Heart left ventricle (tissue), 16 donors: ENCODE results near the gene TNNC1. TPM values are rescaled to one million over a fixed set of nuclear protein-coding genes. Genes with fewer than 3 reads are reported as not detected.

Source experiments
- ATAC-seq, 4 donors: fragments of 200-7000 bp; cut with Tn5 transposase; one replicate each; pipeline ENCODE4 v1.9.1; 2020 to 2022; ENCODE audit warnings: moderate library complexity in 4 of 4, mild to moderate bottlenecking in 3 of 4, moderate number of reproducible peaks in 1 of 4
- DNase-seq, 5 donors: peaks; one replicate each; pipeline ENCODE4 v3.0.0-alpha.2; 2020
- H3K27ac ChIP-seq, 12 donors: fragments of 200-600 bp; sonication (generic) in 4 of 12; one replicate each; pipeline versions ENCODE4 v1.5.0 to v1.8.0; 2016 to 2022; ENCODE audit warnings: mild to moderate bottlenecking in 2 of 12
- H3K27me3 ChIP-seq, 9 donors: fragments of 200-600 bp; sonication (generic) in 2 of 9; one replicate each; pipeline versions ENCODE4 v1.5.1 to v1.8.0; 2016 to 2022; ENCODE audit warnings: mild to moderate bottlenecking in 3 of 9
- H3K36me3 ChIP-seq, 9 donors: fragments of 200-600 bp; sonication (generic) in 2 of 9; one replicate each; pipeline versions ENCODE4 v1.5.0 to v1.8.0; 2018 to 2022; ENCODE audit warnings: mild to moderate bottlenecking in 2 of 9
- H3K4me1 ChIP-seq, 12 donors: fragments of 200-600 bp; sonication (generic) in 4 of 12; one replicate each; pipeline versions ENCODE4 v1.5.0 to v1.8.0; 2016 to 2022; ENCODE audit warnings: mild to moderate bottlenecking in 3 of 12
- H3K4me3 ChIP-seq, 12 donors: fragments of 200-600 bp; sonication (generic) in 4 of 12; one replicate each; pipeline versions ENCODE4 v1.5.0 to v1.8.0; 2017 to 2022; ENCODE audit warnings: mild to moderate bottlenecking in 9 of 12, moderate library complexity in 4 of 12
- H3K9me3 ChIP-seq, 12 donors: fragments of 200-600 bp; sonication (generic) in 4 of 12; one replicate each; pipeline versions ENCODE4 v1.5.0 to v1.8.0; 2016 to 2022; ENCODE audit warnings: mild to moderate bottlenecking in 1 of 12
- CTCF ChIP-seq, 12 donors: fragments of 200-600 bp; sonication (generic) in 4 of 12; IDR thresholded peaks; one replicate each; pipeline versions ENCODE4 v1.5.0 to v1.8.0; 2018 to 2022; ENCODE audit warnings: antibody characterized with exemption in 12 of 12, mild to moderate bottlenecking in 5 of 12
- POLR2A ChIP-seq, 2 donors: fragments of 450-650 bp; IDR thresholded peaks; one replicate each; pipeline ENCODE4 v1.6.1; 2017; ENCODE audit warnings: antibody characterized with exemption in 2 of 2, mild to moderate bottlenecking in 2 of 2, moderate library complexity in 2 of 2
- WGBS, 4 donors: extraction: QIAGEN DNeasy Blood & Tissue Kit in 2 of 4; methylation state at CpG; one replicate each; pipeline versions ENCODE4 v1.1.5 to v1.1.7; 2013 to 2018; 5-methylcytosine and 5-hydroxymethylcytosine counted together
- intact Hi-C, 10 donors: fragments of 100-400 bp; cut with DNase I; formaldehyde crosslinking; loops; one replicate each; pipeline versions ENCODE4 v1.11.1 to v1.14.2; 2022
- polyA plus RNA-seq, 2 donors: library from polyadenylated mRNA; stranded (reverse); fragments of 200-250 nt; gene quantifications; one replicate each; pipeline ENCODE4 v1.2.3, GENCODE V29; 2013
- total RNA-seq, 9 donors: library from RNA; depleted of rRNA in 2 of 9; stranded (reverse); fragments of >200 nt in 2 of 9; fragmentation: NEBNext Ultra II Directional in 3 of 9; extraction: Animal tissue kit (Norgen Biotek cat#: 25700) in 3 of 9; gene quantifications; one replicate each; pipeline versions ENCODE4 v1.1.0 to v1.2.4, GENCODE V29; 2016 to 2023
- donor health status: ischemic (EF 13 %, LVEDD 7.1; RV severe dilation, severe dysfunction).
- donor health status: healthy with polysubstance abuse.
- donor health status: DM: no; HTN: yes; CAD: no.
- donor health status: DM: no; HTN: no; CAD: no.
- donor health status: ischemic (EF 25% LVEDD 6.9; RV normal size, moderate dysfunction).
- donor health status: ischemic (EF 25% LVEDD 5.7; RV mildly dilated, moderate dysfunction).
- donor health status: healthy.
- donor health status: DM: yes; HTN: yes; CAD: no.
- donor health status: ischemic (EF 35%, LVEDD 5.7; RV mildly dilated, moderate dysfunction).
- donor health status: nonischemic (EF 11% LVEDD 7.7; RV severe dilation, severe dysfunction).
- donor health status: DM: yes; HTN: yes; CAD: no.
- donor health status: PGD.
- donor health status: ischemic (EF 29% LVEDD 5.4; RV normal size, mild dysfunction).
- donor health status: nonischemic (EF 23%, LVEDD 6.1; RV moderate dilation, normal function).

TNNC1 gene
- total and polyA plus RNA-seq, 11 donors, result 4,301 to 20,003 (median 8,364) TPM

GRCh38 chr3:52484680-52485461 lies 31.0 kb upstream of the TNNC1 start:
- H3K9me3 ChIP-seq, result no peaks in the 10 kb centered on the region
- peaks cover 5 to 42% (median 27%) of the 10 kb centered on the region in 12 donors for H3K4me1 ChIP-seq
- DNase-seq, result peak in 1 of 5 donors; percentile 35
- intact Hi-C loops, result loop anchor here in 5 of 10 donors (5.0 kb wide), 4 partner anchors 42 to 202 kb away; partner anchors contain the start of genes GNL3 (in 1 of the 5), NT5DC2 (in 1 of the 5), PBRM1 (in 1 of the 5) and UQCC5 (in 1 of the 5)
- peak; percentile 37 to 65 (median 41) for ATAC-seq
- H3K4me3 ChIP-seq, result no peak overlapping the region
- 70 to 78% (median 76%) methylated on average over 7 to 10 of the region's 10 CpGs for WGBS, 4 donors
- H3K27ac ChIP-seq, result peak overlapping the region; percentile 10 to 77 (median 65)
- TF ChIP-seq CTCF (IDR thresholded peaks at IDR 0.05) (no peak), POLR2A (IDR thresholded peaks at IDR 0.05) (no peak)
- H3K27me3 ChIP-seq, result no peaks in the 10 kb centered on the region
- peaks cover 2 to 91% (median 76%) of the 10 kb centered on the region in 9 donors for H3K36me3 ChIP-seq

- intact Hi-C loops, result loop anchor here in 4 of 10 donors (5.0 kb wide), 4 partner anchors 44 to 204 kb away; partner anchors contain the start of genes GNL3 (in 1 of the 4), NT5DC2 (in 1 of the 4), PBRM1 (in 1 of the 4) and UQCC5 (in 1 of the 4)
- WGBS, 4 donors, result 38 to 66% (median 58%) methylated on average over 10 to 13 of the region's 13 CpGs
- Histone ChIP-seq H3K4me3 (no peak overlapping the region), H3K36me3 (peaks cover 2 to 91% (median 76%) of the 10 kb centered on the region in 9 donors), H3K4me1 (peaks cover 5 to 37% (median 24%) of the 10 kb centered on the region in 12 donors), H3K27me3 (no peaks in the 10 kb centered on the region), H3K27ac (peak overlapping the region in 11 of 12 donors; percentile 30 to 77 (median 66)), H3K9me3 (no peaks in the 10 kb centered on the region)
- DNase-seq, result peak in 2 of 5 donors; percentile 19 to 47
- TF ChIP-seq POLR2A (IDR thresholded peaks at IDR 0.05) (no peak), CTCF (IDR thresholded peaks at IDR 0.05) (no peak)
- peak; percentile 16 to 43 (median 22) for ATAC-seq
Measured at GRCh38 chr3:52483577-52484381, 29.9 kb upstream of the TNNC1 start.

- no peak overlapping the region for H3K4me3 ChIP-seq
- peaks cover 5 to 33% (median 24%) of the 10 kb centered on the region in 12 donors for H3K4me1 ChIP-seq
- no peaks in the 10 kb centered on the region for H3K27me3 ChIP-seq
- no peak for TF ChIP-seq CTCF (IDR thresholded peaks at IDR 0.05)
- TF ChIP-seq POLR2A (IDR thresholded peaks at IDR 0.05), result no peak
- 87 to 89% (median 88%) methylated on average over 11 to 14 of the region's 14 CpGs for WGBS, 4 donors
- H3K27ac ChIP-seq, result peak overlapping the region in 11 of 12 donors; percentile 30 to 77 (median 66)
- peak in 2 of 5 donors; percentile 26 to 52 for DNase-seq
- peaks cover 2 to 91% (median 76%) of the 10 kb centered on the region in 9 donors for H3K36me3 ChIP-seq
- intact Hi-C loops, result loop anchor here in 4 of 10 donors (5.0 kb wide), 4 partner anchors 44 to 204 kb away; partner anchors contain the start of genes GNL3 (in 1 of the 4), NT5DC2 (in 1 of the 4), PBRM1 (in 1 of the 4) and UQCC5 (in 1 of the 4)
- peak in 2 of 4 donors; percentile 2 for ATAC-seq
- no peaks in the 10 kb centered on the region for H3K9me3 ChIP-seq
Measured at GRCh38 chr3:52483081-52483480, 29.2 kb upstream of the TNNC1 start.
